Measurements from ENCODE around the gene DIP2B.
"Not testable (repeated sequence)": the region's sequence is repeated elsewhere in the genome, so short reads cannot be mapped to it uniquely, and the experiment has no call there.

Gene DIP2B

DNA sequence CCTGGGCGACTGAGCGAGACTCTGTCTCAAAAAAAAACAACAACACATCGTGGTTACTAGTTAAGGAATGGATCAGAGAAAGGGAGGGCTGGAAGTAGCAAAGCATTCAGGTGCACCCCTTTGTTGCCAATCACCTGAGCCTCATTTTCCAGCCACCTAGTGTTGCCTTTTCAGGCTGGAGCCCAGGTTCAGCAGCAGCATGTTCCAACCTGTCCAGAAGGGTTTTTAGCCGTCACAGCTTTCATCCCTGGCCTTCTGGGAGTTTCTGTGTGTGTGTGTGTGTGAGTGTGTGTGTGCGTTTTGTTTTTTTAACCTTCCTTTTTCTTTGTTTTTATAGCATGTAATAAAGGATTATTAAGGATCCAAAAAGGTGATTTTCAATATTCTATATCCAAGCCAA, 138.0 kb downstream of the DIP2B start:
- no peak for DNase-seq

DNA sequence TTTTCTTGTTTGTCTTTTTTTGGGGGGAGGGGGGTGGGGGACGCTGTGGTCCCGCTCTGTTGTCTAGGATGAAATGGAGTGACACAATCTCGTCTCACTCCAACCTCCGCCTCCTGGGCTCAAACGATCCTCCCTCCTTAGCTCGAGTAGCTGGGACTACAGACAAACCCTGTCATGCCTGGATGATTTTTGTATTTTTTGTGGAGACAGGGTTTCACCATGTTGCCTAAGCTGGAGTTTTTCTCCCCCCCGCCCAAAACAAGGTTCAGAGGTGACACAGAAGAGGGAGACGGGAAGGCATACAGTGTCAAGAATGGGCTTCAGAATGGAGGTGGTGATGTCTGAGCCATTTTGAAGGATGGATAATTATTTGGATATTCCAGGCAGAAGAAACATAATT, 142.2 kb downstream of the DIP2B start:
- no peak for DNase-seq

DNA sequence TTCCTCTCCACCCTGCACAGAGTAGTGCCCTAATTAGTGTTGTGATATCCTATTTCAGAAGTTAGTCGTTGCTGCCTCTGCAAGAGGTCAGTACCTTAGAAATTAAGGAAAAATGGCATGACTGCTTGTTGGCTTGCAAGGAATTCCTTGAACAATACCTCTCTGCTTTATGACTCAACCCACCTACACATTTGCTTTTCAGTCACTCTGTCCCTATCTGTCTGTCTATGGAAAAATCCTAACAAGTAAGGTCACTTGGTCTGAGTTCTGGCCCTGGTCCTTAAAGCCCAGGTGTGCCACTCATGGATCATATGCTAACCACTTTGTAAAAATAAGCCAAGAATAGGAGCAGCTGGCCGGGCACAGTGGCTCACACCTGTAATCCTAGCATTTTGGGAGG, 142.7 kb downstream of the DIP2B start:
- DNase-seq, result no peak

DNA sequence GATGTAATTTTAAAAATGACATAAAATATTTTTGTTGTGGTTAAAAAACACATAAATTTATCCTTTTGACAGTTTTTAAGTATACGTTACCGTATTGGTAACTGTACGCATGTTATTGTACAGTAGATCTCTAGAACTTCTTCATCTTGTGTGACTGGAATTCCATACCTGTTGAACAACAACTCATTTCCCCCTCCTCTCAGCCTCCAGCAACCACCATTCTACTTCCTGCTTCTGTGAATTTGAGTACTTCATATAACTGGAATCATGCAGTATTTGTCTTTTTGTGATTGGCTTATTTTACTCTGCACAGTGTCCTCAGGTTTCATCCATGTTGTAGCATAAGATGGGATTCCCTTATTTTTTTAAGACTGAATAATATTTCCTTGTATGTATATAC, 145.5 kb downstream of the DIP2B start:
- no peak for DNase-seq

DNA sequence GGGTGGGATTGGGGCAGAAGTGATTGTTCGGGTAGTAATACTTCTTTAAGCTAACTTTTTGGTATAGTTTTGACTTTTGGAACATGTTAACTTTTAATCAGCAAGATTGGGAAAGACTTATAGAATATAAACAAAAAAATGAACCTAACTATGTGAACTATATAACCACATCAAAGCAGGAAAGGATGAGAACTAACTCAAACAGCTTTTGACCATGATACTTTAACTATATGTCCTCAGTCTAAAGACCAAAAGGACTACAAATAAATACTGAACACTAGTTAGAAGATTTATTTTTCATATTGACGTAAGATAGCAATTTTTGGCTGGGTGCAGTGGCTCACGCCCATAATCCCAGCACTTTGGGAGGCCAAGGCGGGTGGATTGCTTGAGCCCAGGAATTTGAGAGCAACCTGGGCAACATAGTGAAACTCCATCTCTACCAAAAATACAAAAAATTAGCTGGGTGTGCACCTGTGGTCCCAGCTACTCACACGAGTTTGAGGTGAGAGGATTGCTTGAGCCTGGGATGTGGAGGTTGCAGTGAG, 150.7 kb downstream of the DIP2B start:
- DNase-seq, result no peak

DNA sequence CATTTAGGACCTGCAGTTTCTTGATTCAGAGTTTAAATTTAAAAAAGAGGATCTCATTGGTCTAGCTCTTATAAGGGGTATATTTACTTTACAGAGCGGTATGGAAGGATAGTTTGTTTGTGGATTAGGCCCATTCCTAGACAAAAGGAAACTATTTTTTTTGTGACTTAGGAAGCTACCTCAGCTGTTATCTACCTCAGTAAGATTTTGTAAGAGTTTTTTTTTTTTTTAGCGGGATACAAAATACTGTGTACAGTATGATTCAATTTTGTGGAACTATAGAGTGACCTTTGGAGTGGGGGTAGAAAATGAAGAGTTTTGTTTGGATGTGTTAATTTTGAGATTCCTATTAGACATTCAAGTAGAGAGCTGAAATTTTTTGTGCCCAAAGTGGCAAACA, 154.5 kb downstream of the DIP2B start:
- DNase-seq, result no peak

DNA sequence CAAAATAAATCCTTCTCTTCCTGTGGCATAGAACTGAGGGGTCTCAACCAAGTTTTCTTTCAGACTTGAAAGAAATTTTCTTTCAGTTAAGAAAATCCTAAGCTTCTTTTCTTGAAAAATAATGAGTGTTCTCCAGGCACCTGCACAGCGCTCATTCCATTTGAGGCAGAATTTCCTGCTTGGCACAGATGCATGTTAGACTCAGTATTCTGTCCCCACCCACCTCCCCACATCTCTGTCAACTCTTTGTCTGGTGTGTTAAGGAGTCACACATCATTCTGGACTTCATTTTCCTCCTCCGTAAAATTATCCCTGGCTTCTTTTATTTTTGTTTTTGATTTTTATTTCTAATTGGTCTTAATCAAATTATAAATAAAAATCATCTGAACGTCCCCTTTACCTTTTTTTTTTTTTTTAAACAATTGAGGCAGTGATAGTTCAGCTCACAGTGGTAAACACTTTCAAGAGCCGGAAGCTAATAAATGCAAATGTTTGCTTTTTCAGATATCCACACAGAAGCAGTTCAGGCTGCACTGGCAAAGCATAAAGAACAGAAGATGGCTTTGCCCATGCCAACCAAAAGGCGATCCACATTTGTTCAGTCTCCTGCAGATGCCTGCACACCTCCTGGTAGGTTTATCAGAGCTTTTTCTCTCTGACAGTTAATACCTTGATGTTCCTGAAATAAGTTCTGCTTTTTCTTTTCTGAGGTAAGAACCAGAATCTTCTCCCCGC, 155.1 kb downstream of the DIP2B start:
- no peak for DNase-seq

DNA sequence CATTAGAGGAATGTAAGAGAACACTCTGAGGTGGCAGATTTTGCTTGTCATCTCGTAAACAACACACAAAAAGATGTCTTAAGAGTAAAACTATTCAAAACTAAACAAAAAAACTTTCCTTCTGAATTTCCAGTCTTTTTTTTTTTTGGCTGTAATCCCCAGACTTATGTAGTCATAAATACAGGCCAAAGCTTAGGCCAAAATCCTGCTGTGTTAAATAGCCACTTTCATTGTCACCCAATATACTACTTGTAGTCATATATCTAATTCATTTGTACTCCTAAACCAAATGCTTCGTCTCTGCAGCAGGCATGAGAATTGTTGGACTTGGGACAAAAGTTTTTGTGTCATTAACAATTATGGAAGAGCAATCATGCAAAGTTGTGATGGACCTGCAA, 155.6 kb downstream of the DIP2B start:
- DNase-seq, result no peak

DNA sequence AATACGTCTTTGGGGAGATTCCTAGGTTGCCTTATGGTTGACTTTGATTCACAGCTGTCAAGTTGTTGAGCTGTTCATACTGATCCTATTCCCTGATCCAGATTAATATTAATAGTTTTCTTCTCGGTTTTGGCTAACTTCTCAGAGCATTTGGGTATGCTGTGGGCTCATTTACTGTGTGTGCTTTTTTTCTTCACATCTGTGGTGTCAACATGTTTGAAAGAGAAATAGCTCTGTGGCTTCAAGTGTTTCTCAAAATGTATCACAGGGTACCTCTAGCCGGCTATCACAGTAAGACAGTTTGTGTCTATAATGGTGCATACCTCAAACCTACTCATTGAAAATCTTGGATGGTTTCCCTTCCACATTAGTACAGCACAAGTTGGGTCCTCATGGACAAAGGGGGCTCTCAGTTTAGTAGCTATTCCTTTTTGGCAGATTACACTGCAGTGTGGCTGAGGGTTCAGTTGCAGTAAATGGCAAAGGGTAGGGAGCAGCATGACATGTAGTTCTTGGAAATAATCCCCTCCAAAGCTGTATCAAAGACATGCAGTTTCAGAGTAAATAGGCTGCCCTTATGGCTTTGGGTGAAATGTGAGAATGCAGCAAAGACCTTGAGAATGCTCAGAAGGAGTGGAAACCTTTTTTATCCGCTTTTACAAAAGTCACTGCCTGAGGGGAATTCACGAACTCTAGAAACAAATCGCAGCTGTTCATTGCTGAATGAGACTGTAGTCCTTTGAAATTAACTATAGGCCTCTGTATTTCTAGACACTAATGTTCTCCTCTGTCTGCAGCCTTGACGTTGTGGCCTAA, 156.7 kb downstream of the DIP2B start:
- no peak for DNase-seq

DNA sequence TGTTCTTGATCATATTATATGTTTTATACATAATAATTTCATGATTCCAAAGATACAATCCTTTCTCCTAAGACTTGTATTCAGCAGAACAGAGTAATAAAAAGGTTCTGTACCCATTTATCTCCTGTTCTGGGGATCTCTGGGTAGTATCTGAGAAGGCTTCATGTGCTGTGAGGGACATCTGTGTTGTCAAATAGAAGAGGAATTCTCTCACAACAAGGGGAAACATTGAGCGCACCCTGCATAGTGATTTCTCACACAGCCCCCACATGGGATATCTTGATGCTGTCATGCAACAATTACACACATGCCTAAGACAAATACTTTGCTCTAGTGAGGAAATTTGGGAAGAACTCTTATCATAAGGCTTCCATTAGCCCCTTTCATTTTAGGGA, 157.3 kb downstream of the DIP2B start:
- DNase-seq, result no peak

DNA sequence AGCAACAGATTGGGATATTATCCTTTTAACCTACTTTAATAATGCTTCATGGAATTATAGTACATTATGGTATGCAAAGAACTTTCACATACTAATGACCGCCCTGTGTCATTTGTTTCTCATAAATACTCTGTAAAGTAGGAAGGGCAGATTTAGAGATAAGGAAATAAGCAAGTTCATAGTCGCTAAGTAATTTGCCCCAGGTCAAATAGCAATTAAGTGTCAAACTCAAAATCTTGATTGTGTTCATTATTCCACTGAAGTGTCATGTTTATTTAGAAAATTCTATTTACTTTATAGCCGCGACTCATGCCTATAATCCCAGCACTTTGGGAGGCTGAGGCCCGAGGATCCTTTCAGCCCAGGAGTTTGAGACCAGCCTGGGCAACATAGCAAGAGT, 160.4 kb downstream of the DIP2B start:
- no peak for DNase-seq

DNA sequence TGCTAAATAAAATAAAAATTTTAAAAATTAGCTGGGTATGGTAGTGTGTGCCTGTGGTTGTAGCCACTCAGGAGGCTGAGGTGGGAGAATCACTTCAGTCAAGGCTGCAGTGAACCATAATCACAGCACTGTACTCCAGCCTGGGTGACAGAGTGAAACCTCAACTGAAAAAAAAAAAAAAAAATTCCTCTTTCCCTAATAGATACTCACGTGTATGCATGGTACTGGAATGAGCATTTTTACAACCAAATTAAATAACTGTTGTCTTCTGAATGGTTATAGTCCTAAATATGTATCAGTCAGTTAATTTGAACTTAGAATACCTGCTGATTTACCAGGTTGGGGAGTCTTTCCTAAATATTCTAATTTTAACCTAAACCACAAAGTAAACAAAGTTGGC, 160.8 kb downstream of the DIP2B start:
- no peak for DNase-seq

DNA sequence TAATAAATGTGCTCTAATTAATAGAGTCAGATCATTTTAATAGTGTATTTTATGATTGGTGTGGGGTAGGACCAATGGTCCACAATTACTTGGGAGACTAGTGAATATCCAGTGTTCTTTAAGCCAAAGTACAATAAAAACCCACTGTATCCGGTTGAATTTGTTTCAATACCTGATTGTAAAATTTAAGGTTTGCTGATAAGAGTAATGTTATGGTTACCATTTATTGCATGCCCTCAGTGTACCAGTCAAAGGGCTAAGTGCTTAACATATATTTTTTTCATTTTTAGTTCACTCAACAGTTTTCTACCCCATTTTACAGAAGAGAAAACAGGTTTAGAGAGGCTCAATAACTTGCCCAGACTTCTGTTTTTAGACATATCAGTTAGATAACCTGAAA, 161.2 kb downstream of the DIP2B start:
- no peak for DNase-seq

DNA sequence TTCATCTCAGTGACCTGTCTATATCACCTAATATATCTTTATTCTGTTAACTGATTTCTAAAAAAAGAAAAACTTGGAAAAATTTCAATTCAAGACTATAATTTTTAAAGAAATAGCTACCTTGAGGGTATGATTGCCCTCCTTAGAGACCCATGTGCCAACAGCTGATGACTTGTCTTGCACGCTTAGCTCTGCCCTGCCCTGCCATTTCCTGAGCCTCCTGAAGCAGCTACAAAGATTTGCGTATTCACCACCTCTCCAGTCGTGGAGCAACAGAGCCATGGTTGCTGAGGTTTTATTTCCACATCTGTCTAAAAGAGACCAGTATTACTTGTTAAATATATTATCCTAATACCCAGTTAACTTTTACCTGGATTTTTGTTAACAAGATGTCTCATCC, 167.4 kb downstream of the DIP2B start:
- DNase-seq, result no peak

DNA sequence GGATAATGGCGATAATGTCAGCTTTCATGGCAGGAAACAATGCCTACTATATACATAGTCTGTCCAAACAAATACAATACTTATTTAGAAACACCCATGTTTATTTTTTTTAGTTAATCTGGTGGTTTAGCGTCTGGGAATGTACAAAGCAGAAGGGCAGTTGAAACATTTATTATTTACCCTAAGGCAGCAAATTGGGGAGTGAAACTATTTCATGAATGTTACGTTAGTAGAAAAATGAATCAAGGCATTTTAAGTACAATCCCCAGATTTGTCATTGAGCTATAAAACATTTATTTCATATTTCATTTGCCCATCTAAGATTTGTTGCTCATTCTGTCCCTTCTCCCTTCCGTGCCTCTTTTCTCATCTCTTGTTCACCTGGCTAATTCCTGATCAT, 172.0 kb downstream of the DIP2B start:
- no peak for DNase-seq

DNA sequence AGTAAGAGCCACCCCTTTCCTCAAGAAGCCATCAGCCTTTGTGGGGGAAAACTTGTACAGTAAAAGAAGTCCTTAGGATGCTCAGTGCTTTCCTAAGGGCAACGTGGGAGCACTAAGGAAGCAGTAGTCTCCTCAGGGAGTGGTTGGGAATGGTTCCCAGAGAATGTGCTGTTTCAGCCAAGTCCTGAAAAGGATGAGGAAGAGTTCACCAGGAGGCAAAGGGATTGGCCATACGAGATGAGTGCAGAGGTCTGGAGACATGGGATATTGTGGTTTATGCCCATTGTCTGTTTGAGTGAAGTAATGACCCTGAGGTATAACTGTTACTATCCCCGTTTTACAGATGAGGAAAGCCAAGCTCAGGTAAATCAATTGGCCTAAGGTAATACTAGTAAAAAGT, 173.1 kb downstream of the DIP2B start:
- no peak for DNase-seq

DNA sequence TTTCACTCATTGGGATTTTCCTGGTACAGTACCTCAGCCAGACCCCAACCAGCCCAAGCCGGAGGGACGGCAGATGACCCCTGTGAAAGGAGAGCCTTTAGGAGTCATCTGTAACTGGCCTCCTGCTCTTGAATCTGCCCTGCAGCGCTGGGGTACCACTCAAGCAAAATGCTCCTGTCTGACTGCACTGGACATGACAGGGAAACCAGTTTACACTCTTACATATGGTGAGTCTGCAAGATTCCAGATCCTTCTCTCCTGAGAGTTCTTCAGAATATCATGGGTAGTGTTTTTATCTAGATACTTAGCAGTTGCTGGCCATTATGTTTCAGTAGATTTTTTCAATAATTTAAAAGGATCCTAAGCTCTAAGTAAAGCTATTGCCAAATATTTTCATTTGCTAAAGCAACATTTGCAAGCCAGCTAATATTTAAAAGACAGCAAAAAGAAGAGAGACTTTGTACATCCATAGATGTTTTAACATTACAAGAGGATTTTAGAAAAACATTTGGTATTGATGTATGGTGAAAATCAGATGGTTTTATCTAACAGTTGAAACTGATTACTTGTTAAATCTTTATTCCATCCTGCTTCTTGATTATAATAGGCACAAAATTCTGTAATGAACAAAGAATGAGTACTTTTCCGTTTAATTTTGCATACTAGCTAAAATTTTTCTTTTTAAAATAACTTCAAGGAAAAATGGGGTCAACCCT, 174.0 kb downstream of the DIP2B start:
- no peak for DNase-seq

DNA sequence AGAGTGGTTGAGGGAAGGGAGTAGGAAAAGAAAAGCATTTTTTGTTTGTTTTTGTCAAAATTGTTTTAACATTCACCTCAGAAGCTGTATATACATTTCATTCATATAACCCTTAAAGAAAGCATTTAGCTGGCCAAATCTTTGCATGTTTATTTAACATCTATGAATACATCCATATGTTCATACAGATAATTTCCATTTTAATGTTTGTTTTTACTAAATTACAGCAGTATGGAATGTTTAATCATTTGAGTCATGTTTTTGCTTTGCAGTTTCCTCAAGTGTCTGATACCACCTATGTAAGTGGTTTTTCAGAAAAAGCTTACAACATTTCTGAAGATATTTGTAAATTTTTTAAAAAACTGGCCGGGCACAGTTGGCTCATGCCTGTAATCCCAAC, 174.8 kb downstream of the DIP2B start:
- DNase-seq, result no peak

DNA sequence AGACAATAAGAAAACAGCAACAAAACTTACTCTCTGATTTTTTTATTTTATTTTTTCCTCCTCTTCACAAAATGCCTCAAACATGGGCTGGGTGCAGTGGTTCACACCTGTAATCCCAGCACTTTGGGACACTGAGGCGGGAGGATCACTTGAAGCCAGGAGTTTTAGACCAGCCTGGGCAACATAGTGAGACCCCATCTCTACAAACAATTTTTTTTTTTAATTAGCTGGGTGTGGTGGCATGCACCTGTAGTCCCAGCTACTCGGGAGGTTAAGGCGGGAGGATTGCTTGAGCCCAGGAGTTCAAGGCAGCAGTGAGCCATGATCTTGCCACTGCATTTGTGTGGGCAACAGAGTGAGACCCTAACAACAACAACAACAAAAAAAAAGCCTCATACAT, 176.3 kb downstream of the DIP2B start:
- DNase-seq, result not testable (repeated sequence)

DNA sequence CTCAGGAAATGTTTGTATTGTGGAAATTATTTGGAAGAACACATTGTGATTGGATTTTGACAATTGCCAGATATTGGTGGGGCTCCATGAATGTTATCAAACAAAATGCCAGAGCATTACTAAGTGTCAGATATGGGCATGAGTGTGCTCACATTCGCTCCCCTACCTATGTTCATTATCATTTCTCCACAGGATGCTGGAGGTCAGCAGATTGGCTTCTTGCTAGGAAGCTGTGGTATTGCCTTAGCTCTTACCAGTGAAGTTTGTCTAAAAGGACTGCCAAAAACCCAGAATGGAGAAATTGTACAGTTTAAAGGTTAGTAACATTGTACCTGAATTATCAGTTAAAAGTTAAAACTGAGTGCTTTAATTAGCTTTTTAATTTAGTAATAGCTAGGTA, 180.9 kb downstream of the DIP2B start:
- DNase-seq, result no peak

DNA sequence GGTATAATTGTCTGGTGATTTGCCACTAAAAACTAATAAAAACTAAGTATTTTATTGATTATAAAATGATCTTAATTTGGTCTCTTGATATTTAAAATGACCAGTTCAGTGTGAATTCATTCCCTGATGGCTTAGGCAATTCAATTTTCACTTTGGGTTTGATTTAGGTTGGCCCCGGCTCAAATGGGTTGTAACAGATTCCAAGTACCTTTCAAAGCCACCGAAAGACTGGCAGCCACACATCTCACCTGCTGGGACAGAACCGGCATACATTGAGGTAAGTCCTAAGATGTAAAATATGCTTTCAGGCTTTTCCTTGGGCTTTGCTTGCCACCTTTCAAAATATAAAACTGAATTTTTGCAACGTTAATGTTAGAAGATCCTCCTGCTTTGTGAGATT, 181.6 kb downstream of the DIP2B start:
- no peak for DNase-seq

DNA sequence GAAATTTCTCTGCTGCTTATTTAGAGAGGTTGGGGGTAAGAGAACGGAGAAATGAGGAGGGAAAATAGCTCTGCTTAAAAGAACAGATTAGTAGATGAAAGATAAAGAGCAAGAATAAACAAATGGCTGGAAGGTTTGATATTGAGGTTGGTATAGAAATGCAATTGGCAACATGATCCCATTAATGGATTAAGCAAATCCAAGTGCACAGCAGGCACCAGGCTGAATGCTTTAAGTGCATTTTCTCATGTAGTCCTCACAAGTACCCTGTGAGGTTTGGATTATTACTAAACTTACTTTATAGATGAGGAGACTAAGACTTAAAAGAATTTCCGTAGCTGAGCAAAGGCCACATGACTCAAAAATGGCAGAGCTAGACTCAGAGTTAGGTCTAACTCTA, 182.2 kb downstream of the DIP2B start:
- no peak for DNase-seq

DNA sequence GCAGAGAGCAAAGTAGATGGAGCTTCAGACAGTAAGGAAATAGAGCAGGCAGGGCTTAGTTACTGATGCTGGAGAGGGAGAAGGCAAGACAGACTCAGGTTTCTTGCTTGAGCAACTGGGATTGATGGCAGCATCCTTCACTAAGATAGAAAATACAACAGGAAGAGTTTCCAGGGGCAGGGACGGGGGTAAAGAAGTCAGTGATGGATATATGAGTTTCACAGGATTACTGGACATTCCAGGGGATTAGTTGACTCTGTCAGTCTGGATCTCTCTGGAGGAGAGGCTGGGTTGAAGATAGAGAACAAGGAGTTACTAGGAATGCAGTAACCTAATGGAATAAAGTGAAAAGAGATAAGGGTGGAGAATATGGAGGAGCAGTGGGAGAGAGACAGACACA, 184.7 kb downstream of the DIP2B start:
- DNase-seq, result no peak

DNA sequence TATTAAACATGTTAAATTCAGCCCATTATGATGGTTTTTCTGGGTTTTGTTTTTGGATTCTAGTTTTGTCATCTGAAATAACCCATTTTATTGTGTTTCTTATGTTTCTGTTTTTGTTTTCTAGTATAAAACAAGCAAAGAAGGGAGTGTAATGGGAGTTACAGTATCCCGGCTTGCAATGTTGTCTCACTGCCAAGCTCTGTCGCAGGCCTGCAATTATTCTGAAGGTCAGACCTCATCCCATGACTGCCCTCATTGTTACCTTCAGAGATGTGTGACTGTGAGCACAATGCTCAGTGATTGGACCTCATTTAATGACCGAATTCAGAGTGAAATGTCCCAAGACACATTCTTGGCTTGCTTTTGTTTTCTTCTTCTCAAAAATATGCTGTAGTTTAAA, 186.1 kb downstream of the DIP2B start:
- no peak for DNase-seq

All from NK-92 treated with Interleukin-12 subunit alpha and Interleukin-12 subunit beta, amount 100 ng/mL, for 24 hours (cell line).